G401.6 (cell line): ENCODE measurements around the gene SBNO2.
"Not testable (repeated sequence)": the region's sequence is repeated elsewhere in the genome, so short reads cannot be mapped to it uniquely, and the experiment has no call there.

Source experiments
- FAIRE-seq: peaks from 2 replicates; lab custom pipeline; 2012; peaks lifted over from hg19 to GRCh38; lab: Jason Lieb, UNC

The SBNO2 gene

GRCh38 chr19:1173845-1174809 is at the start of gene SBNO2:
SBNO2 (minus strand) TSS chr19:1174268; CDS start chr19:1154276, 19,992 bp downstream.
- FAIRE-seq: peak; percentile 92

GRCh38 chr19:1223018-1223855 is 49.2 kb upstream of the SBNO2 start:
- FAIRE-seq: no peak

- FAIRE-seq: no peak
Observed at GRCh38 chr19:1222394-1222793, 48.3 kb upstream of the SBNO2 start.

GRCh38 chr19:1221904-1222255 is 47.8 kb upstream of the SBNO2 start:
- FAIRE-seq: no peak

- FAIRE-seq: no peak
Observed at GRCh38 chr19:1220976-1221903, 47.2 kb upstream of the SBNO2 start.

GRCh38 chr19:1220477-1220930 is 46.4 kb upstream of the SBNO2 start:
- no peak for FAIRE-seq

- no peak for FAIRE-seq
Observed at GRCh38 chr19:1219786-1220476, 45.9 kb upstream of the SBNO2 start.

- FAIRE-seq: no peak
Observed at GRCh38 chr19:1218751-1219567, 44.9 kb upstream of the SBNO2 start.

GRCh38 chr19:1217366-1217765 is 43.3 kb upstream of the SBNO2 start:
- FAIRE-seq: no peak

- no peak for FAIRE-seq
Observed at GRCh38 chr19:1216756-1217155, 42.7 kb upstream of the SBNO2 start.

- no peak for FAIRE-seq
Observed at GRCh38 chr19:1214862-1215731, 41.0 kb upstream of the SBNO2 start.

- FAIRE-seq: no peak
Observed at GRCh38 chr19:1214299-1214861, 40.3 kb upstream of the SBNO2 start.

- FAIRE-seq: no peak
Observed at GRCh38 chr19:1213391-1214286, 39.6 kb upstream of the SBNO2 start.

GRCh38 chr19:1211494-1212234 is 37.6 kb upstream of the SBNO2 start:
- no peak for FAIRE-seq

GRCh38 chr19:1210227-1210538 is 36.1 kb upstream of the SBNO2 start:
- no peak for FAIRE-seq

- not testable (repeated sequence) for FAIRE-seq
Observed at GRCh38 chr19:1208830-1209229, 34.8 kb upstream of the SBNO2 start.

GRCh38 chr19:1206864-1207450 is 32.9 kb upstream of the SBNO2 start:
- FAIRE-seq: no peak
